ENCODE measurements around the gene CACNA2D2.

- no peak for TF ChIP-seq CTCF (IDR thresholded peaks at IDR 0.05; ENCODE audit: low read length)
- TF ChIP-seq EZH2 (optimal IDR thresholded peaks at IDR 0.05; ENCODE audit: low read depth, low read length) = no peak
Measured at GRCh38 chr3:50494126-50494525, 9.3 kb downstream of the CACNA2D2 start.
